COLO829 (cell line): ENCODE results near the gene ODR4.
A peak's percentile ranks its signal among the peaks of the same experiment; 100 is the strongest.
"Not testable (repeated sequence)": the region's sequence is repeated elsewhere in the genome, so short reads cannot be mapped to it uniquely, and the experiment has no call there.

Source experiments
- DNase-seq: peaks from one replicate; pipeline ENCODE4 v3.0.0; 2012; ENCODE audit warnings: low spot score

ODR4 gene

GRCh38 chr1:186375152-186375928 is at the start of gene ODR4, which contains the start of gene TPR:
Gene ODR4 (plus strand): TSS chr1:186375838. CDS start chr1:186379786, 3,948 bp downstream.
Gene TPR (minus strand): TSS chr1:186375253. CDS start chr1:186375028, 225 bp downstream.
- peak; percentile 100 for DNase-seq

- DNase-seq, result no peak
Observed at GRCh38 chr1:186326009-186326408, 49.6 kb upstream of the ODR4 start.

GRCh38 chr1:186327331-186327730 is 48.3 kb upstream of the ODR4 start:
- no peak for DNase-seq

- no peak for DNase-seq
Observed at GRCh38 chr1:186330758-186331157, 44.9 kb upstream of the ODR4 start.

- DNase-seq, result no peak
Observed at GRCh38 chr1:186337554-186337953, 38.1 kb upstream of the ODR4 start.

- DNase-seq, result no peak
Observed at GRCh38 chr1:186340772-186341171, 34.9 kb upstream of the ODR4 start.

- not testable (repeated sequence) for DNase-seq
Observed at GRCh38 chr1:186347837-186348691, 27.6 kb upstream of the ODR4 start.

GRCh38 chr1:186374303-186375151 is 1.1 kb upstream of the ODR4 start:
- peak; percentile 13 for DNase-seq

- DNase-seq, result no peak
Observed at GRCh38 chr1:186375929-186376319, 286 bp downstream of the ODR4 start.

GRCh38 chr1:186386725-186387383 is 11.2 kb downstream of the ODR4 start:
- no peak for DNase-seq

- DNase-seq, result no peak
Observed at GRCh38 chr1:186390925-186391324, 15.3 kb downstream of the ODR4 start.

- no peak for DNase-seq
Observed at GRCh38 chr1:186391841-186392240, 16.2 kb downstream of the ODR4 start.

GRCh38 chr1:186392711-186393110 is 17.1 kb downstream of the ODR4 start:
- DNase-seq, result not testable (repeated sequence)

- DNase-seq, result not testable (repeated sequence)
Observed at GRCh38 chr1:186401446-186401845, 25.8 kb downstream of the ODR4 start.

- DNase-seq, result no peak
Observed at GRCh38 chr1:186403632-186404031, 28.0 kb downstream of the ODR4 start.

- DNase-seq, result peak; percentile 85
Observed at GRCh38 chr1:186404454-186405051, 28.9 kb downstream of the ODR4 start.

- no peak for DNase-seq
Observed at GRCh38 chr1:186409091-186409490, 33.5 kb downstream of the ODR4 start.

- DNase-seq, result no peak
Observed at GRCh38 chr1:186413319-186413718, 37.7 kb downstream of the ODR4 start.

- no peak for DNase-seq
Observed at GRCh38 chr1:186418503-186418902, 42.9 kb downstream of the ODR4 start.

GRCh38 chr1:186420311-186420710 is 44.7 kb downstream of the ODR4 start:
- DNase-seq, result no peak

GRCh38 chr1:186420923-186421322 is 45.3 kb downstream of the ODR4 start:
- DNase-seq, result no peak
